Measurements from ENCODE around the gene WDR90. TPM values are rescaled to one million over a fixed set of nuclear protein-coding genes. Genes with fewer than 3 reads are reported as not detected.

Gene WDR90
- total RNA-seq, 4 donors from 2014 or later, result 8.2 to 22.7 (median 16.5) TPM

DNA sequence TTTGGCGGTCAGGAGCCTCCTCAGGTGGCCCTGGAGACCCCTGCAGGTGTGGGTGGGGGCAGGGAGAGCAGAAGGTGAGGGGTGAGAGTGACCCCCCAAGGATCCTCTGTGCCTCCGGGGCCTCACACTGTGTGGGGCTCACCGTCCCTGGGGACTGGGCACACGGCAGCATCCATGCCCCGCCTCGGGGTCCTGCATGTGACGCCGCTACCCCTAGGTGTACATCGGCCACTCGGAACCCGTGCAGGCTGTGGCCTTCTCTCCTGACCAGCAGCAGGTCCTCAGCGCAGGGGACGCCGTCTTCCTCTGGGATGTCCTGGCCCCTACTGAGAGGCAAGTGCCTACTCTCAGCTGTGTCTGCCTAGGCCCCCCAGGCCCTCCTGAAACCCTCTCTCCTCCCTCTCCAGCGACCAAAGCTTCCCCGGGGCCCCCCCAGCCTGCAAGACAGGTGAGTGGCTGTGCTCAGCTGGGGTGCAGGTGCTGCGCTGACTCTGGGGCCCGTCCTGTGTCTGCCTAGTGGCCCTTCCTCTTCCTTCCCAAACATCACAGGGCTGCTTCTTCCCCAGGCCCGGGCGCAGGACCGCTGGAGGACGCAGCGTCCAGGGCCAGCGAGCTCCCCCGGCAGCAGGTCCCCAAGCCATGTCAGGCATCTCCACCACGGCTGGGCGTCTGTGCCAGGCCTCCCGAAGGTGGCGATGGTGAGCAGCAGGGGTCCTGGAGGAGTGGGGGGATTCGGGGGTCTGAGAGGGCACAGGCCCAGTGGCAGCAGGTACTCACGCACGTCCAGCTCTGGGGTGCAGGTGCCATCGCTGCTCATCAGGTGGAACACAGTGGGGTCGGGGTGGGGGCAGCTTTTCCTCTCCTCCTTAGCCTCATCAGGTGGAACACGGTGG, 9.8 kb downstream of the WDR90 start:
- no peak for TF ChIP-seq POLR2A (IDR thresholded peaks at IDR 0.05; ENCODE audit: low read depth)
- no peak for TF ChIP-seq EP300 (IDR thresholded peaks at IDR 0.05)
- no peak for TF ChIP-seq POLR2AphosphoS5 (IDR thresholded peaks at IDR 0.05)
- TF ChIP-seq CTCF (IDR thresholded peaks at IDR 0.05), result no peak
- Histone ChIP-seq H3K27me3 (no peaks in the 10 kb centered on the region), H3K27ac (replicated peaks in 1 of 4) (no peak overlapping the region), H3K4me1 (peaks cover 10 to 25% (median 20%) of the 10 kb centered on the region in 4 donors), H3K9me3 (no peaks in the 10 kb centered on the region), H3K36me3 (peaks cover 0 to 47% (median 30%) of the 10 kb centered on the region in 4 donors), H3K4me3 (no peak overlapping the region)
- no peak for DNase-seq (ENCODE audit: extremely low spot score)
- 84% methylated on average over 32 of the region's 35 CpGs for WGBS
- intact Hi-C loops (cut with DNase I), result no loop called here

- peak overlapping the region in 3 of 4 donors; percentile 81 to 85 (median 81) for H3K27ac ChIP-seq (replicated peaks in 1 of 4)
- DNase-seq (ENCODE audit: extremely low spot score), result no peak
- H3K9me3 ChIP-seq, result no peaks in the 10 kb centered on the region
- WGBS, result 80% methylated on average over 18 of the region's 20 CpGs
- H3K27me3 ChIP-seq, result no peaks in the 10 kb centered on the region
- intact Hi-C loops (cut with DNase I), result loop anchor here (5.0 kb wide), 1 partner anchor 82 kb away; no protein-coding TSS in a partner anchor
- peaks cover 10 to 25% (median 20%) of the 10 kb centered on the region in 4 donors for H3K4me1 ChIP-seq
- peaks cover 0 to 45% (median 29%) of the 10 kb centered on the region in 4 donors for H3K36me3 ChIP-seq
- H3K4me3 ChIP-seq, result no peak overlapping the region
- TF ChIP-seq POLR2A (IDR thresholded peaks at IDR 0.05; ENCODE audit: low read depth), result no peak
- TF ChIP-seq EP300 (IDR thresholded peaks at IDR 0.05), result no peak
- no peak for TF ChIP-seq CTCF (IDR thresholded peaks at IDR 0.05)
- TF ChIP-seq POLR2AphosphoS5 (IDR thresholded peaks at IDR 0.05), result no peak
Observed at GRCh38 chr16:659618-660017, 10.5 kb downstream of the WDR90 start.

DNA sequence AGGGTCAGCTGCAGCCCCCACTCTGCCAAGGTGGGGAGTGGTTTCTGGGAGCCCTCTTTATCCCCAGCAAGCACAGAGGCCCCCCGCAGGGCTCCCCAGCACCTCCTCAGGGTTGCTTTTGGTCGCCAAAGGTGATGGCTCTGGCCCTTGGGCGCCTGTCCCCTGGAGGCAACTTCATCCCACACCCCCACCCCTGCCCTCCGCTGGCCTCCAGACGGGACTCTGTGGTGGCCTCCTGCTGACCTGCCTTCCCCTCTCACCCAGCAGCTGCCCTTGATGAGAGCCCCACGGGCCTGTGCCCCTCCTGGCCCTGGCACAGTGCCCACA, 10.9 kb downstream of the WDR90 start:
- peaks cover 0 to 40% (median 27%) of the 10 kb centered on the region in 4 donors for H3K36me3 ChIP-seq
- TF ChIP-seq EP300 (IDR thresholded peaks at IDR 0.05) (no peak), CTCF (IDR thresholded peaks at IDR 0.05) (no peak), POLR2AphosphoS5 (IDR thresholded peaks at IDR 0.05) (no peak), POLR2A (IDR thresholded peaks at IDR 0.05; ENCODE audit: low read depth) (no peak)
- peaks cover 10 to 25% (median 20%) of the 10 kb centered on the region in 4 donors for H3K4me1 ChIP-seq
- H3K27me3 ChIP-seq, result no peaks in the 10 kb centered on the region
- DNase-seq (ENCODE audit: extremely low spot score), result no peak
- no peaks in the 10 kb centered on the region for H3K9me3 ChIP-seq
- peak overlapping the region; percentile 81 to 85 (median 82) for H3K27ac ChIP-seq (replicated peaks in 1 of 4)
- peak overlapping the region; percentile 40 to 50 (median 48) for H3K4me3 ChIP-seq
- intact Hi-C loops (cut with DNase I), result loop anchor here (5.0 kb wide), 1 partner anchor 83 kb away; no protein-coding TSS in a partner anchor
- 65% methylated on average over 6 of the region's 6 CpGs for WGBS

DNA sequence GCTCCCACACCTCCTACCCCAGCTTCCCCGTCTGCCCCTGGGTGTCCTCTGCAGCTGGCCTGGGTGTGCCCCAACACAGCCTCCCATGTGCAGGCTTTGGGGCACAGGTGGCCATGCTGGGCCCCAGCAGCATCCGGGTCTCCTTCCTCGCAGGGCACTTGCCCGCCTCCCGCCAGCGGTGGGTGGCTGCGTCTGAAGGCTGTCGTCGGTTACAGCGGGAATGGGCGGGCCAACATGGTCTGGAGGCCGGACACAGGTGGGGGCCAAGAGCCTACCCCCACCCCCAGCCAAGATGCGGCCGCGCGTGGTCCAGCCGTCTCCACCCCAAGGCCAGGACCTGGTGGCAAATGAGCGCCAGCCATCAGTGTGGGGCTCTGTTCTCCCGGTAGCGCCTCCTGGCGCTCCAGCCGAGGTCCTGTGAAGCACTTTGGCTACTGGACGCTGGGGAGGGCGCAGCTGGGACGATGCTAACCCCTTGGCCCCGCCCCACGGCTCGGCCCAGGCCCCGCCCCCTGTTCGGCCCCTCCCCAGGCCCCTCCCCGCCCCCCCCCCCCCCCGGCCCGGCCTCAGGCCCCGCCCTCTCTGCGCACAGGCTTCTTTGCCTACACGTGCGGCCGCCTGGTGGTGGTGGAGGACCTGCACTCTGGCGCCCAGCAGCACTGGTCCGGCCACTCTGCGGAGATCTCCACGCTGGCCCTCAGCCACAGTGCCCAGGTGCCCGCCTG, 11.5 kb downstream of the WDR90 start:
- Histone ChIP-seq H3K9me3 (no peaks in the 10 kb centered on the region), H3K4me1 (peaks cover 10 to 25% (median 20%) of the 10 kb centered on the region in 4 donors), H3K36me3 (peaks cover 0 to 35% (median 24%) of the 10 kb centered on the region in 4 donors), H3K27ac (replicated peaks in 1 of 4) (peak overlapping the region; percentile 81 to 85 (median 82)), H3K4me3 (peak overlapping the region; percentile 40 to 50 (median 48)), H3K27me3 (no peaks in the 10 kb centered on the region)
- WGBS, result 17% methylated on average over 7 of the region's 43 CpGs
- peak; percentile 97 for DNase-seq (ENCODE audit: extremely low spot score)
- no peak for TF ChIP-seq POLR2A (IDR thresholded peaks at IDR 0.05; ENCODE audit: low read depth)
- peak; percentile 71 to 77 for TF ChIP-seq POLR2AphosphoS5 (IDR thresholded peaks at IDR 0.05)
- no peak for TF ChIP-seq EP300 (IDR thresholded peaks at IDR 0.05)
- TF ChIP-seq CTCF (IDR thresholded peaks at IDR 0.05), result peak; percentile 54 to 69 (median 61)
- intact Hi-C loops (cut with DNase I), result loop anchor here (5.0 kb wide), 1 partner anchor 83 kb away; no protein-coding TSS in a partner anchor

All from esophagus muscularis mucosa (tissue), 4 donors.